ENCODE results near the gene LTA4H. TPM values are rescaled to one million over a fixed set of nuclear protein-coding genes. Genes with fewer than 3 reads are reported as not detected.

Gene LTA4H
- total RNA-seq, 4 donors from 2014 or later: 65.3 to 110 (median 67.6) TPM

- Histone ChIP-seq H3K9me3 (no peaks in the 10 kb centered on the region), H3K27ac (no peak overlapping the region), H3K36me3 (no peaks in the 10 kb centered on the region), H3K27me3 (no peaks in the 10 kb centered on the region), H3K4me3 (no peak overlapping the region), H3K4me1 (no peaks in the 10 kb centered on the region)
- TF ChIP-seq EP300 (IDR thresholded peaks at IDR 0.05): no peak
- TF ChIP-seq CTCF (IDR thresholded peaks at IDR 0.05): no peak
- TF ChIP-seq POLR2AphosphoS5 (IDR thresholded peaks at IDR 0.05): no peak
- TF ChIP-seq POLR2A (IDR thresholded peaks at IDR 0.05): no peak
- no peak for ATAC-seq
- 56 to 61% methylated on average over 3 to 4 of the region's 4 CpGs for WGBS, 2 donors (ENCODE audit: low coverage in 1 of 2)
Observed at GRCh38 chr12:95989504-95990123, 45.8 kb downstream of the LTA4H start.

GRCh38 chr12:95988506-95989275, 46.7 kb downstream of the LTA4H start:
- no peaks in the 10 kb centered on the region for H3K4me1 ChIP-seq
- no peaks in the 10 kb centered on the region for H3K27me3 ChIP-seq
- no peak overlapping the region for H3K27ac ChIP-seq
- no peak for ATAC-seq
- TF ChIP-seq POLR2AphosphoS5 (IDR thresholded peaks at IDR 0.05) (no peak), POLR2A (IDR thresholded peaks at IDR 0.05) (no peak), CTCF (IDR thresholded peaks at IDR 0.05) (no peak), EP300 (IDR thresholded peaks at IDR 0.05) (no peak)
- H3K9me3 ChIP-seq: no peaks in the 10 kb centered on the region
- 81 to 88% methylated on average over 10 to 11 of the region's 11 CpGs for WGBS, 2 donors (ENCODE audit: low coverage in 1 of 2)
- H3K36me3 ChIP-seq: no peaks in the 10 kb centered on the region
- no peak overlapping the region for H3K4me3 ChIP-seq

GRCh38 chr12:95986635-95987570, 48.5 kb downstream of the LTA4H start:
- no peak for TF ChIP-seq CTCF (IDR thresholded peaks at IDR 0.05)
- TF ChIP-seq POLR2AphosphoS5 (IDR thresholded peaks at IDR 0.05): no peak
- no peak for TF ChIP-seq EP300 (IDR thresholded peaks at IDR 0.05)
- no peak for TF ChIP-seq POLR2A (IDR thresholded peaks at IDR 0.05)
- no peak for ATAC-seq
- 55 to 60% methylated on average over 11 to 12 of the region's 14 CpGs for WGBS, 2 donors (ENCODE audit: low coverage in 1 of 2)
- H3K36me3 ChIP-seq: no peaks in the 10 kb centered on the region
- H3K27ac ChIP-seq: no peak overlapping the region
- no peak overlapping the region for H3K4me3 ChIP-seq
- H3K27me3 ChIP-seq: no peaks in the 10 kb centered on the region
- no peaks in the 10 kb centered on the region for H3K4me1 ChIP-seq
- no peaks in the 10 kb centered on the region for H3K9me3 ChIP-seq

GRCh38 chr12:95984682-95985081, 50.7 kb downstream of the LTA4H start:
- Histone ChIP-seq H3K4me1 (no peaks in the 10 kb centered on the region), H3K4me3 (no peak overlapping the region), H3K27ac (no peak overlapping the region), H3K27me3 (no peaks in the 10 kb centered on the region), H3K9me3 (no peaks in the 10 kb centered on the region), H3K36me3 (no peaks in the 10 kb centered on the region)
- TF ChIP-seq CTCF (IDR thresholded peaks at IDR 0.05): no peak
- TF ChIP-seq POLR2A (IDR thresholded peaks at IDR 0.05): no peak
- no peak for TF ChIP-seq POLR2AphosphoS5 (IDR thresholded peaks at IDR 0.05)
- TF ChIP-seq EP300 (IDR thresholded peaks at IDR 0.05): no peak
- ATAC-seq: no peak
- WGBS, 2 donors (ENCODE audit: low coverage in 1 of 2): 82 to 100% methylated on average over 1 of the region's 1 CpG

All from gastroesophageal sphincter (tissue), 4 donors.